ENCODE data around the gene PPP2R2B. TPM values are rescaled to one million over a fixed set of nuclear protein-coding genes. Genes with fewer than 3 reads are reported as not detected.

The PPP2R2B gene
- 0.29 TPM in 1 of 2 replicates, not detected in the other for total RNA-seq

GRCh38 chr5:146878476-146879172, at the start of gene PPP2R2B:
TSS of gene PPP2R2B (minus strand) at chr5:146878757.

All from myometrial cell (primary cell).